GM18909 (cell line): ENCODE measurements around the gene VIL1.

ENCODE experiments used
- ATAC-seq: cut with Tn5 transposase; IDR thresholded peaks from one replicate; pipeline ENCODE4 v1.9.1; 2021; ENCODE audit warnings: mild to moderate bottlenecking; ENCODE audit not compliant: unreplicated experiment, poor library complexity

The VIL1 gene

DNA sequence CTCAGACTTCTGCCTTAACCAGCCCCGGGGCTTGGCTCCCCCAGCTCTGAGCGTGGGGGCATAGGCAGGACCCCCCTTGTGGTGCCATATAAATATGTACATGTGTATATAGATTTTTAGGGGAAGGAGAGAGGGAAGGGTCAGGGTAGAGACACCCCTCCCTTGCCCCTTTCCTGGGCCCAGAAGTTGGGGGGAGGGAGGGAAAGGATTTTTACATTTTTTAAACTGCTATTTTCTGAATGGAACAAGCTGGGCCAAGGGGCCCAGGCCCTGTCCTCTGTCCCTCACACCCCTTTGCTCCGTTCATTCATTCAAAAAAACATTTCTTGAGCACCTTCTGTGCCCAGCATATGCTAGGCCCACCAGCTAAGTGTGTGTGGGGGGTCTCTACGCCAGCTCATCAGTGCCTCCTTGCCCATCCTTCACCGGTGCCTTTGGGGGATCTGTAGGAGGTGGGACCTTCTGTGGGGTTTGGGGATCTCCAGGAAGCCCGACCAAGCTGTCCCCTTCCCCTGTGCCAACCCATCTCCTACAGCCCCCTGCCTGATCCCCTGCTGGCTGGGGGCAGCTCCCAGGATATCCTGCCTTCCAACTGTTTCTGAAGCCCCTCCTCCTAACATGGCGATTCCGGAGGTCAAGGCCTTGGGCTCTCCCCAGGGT is 13.7 kb upstream of the VIL1 start:
- ATAC-seq, result no peak

DNA sequence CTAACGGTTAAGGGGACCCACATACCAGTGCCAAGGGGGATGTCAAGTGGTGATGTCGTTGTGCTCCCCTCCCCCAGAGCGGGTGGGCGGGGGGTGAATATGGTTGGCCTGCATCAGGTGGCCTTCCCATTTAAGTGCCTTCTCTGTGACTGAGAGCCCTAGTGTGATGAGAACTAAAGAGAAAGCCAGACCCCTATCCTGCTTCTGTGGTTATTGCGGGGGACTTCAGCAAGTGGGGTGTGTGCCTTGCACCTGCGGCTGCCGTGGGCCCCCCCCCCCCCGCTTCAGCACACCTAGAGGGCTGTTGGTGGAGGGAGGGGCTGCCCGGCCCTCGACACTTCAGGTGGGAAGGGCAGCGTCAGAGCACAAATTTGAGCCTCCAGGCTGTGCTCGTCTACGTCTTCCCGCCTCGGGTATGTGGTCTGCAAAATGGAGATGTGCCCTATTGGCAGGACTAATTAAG is 13.1 kb upstream of the VIL1 start:
- ATAC-seq, result peak; percentile 29

DNA sequence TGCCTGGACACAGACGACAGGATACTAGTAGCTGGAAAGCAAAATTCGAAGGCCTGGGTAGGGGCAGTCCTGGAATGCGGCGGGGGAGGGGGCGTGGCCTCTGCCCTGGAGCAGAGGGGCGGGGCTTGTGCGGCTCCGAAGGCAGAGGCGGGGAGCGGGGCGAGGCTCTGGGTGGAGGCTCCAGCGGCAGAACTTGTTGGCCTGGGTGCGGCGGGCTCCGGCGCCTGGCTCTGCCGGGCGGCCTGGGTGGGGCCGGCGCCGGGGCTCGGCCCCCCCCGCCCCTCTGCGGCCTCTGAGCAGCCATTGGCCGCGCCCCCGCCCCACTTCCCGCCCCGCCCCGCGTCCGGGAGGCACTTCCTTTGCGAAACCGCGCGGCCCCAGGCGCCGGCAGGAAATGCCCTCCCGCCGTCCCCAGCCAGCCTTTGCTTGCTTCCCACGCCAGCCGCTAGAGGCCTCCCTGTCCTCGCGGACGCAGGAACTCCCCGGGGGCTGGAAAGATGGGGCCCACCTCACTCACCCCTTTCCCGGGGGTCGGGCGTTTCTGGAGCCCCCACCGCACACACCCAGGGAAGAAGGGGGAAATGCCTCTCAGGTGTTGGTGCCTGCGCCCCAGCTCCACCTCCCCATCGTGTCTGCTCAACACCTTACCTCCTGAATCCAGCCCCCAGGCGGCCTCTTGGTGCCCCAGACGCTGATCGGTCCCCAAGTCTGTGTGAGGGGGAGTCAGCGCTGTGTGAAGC is 12.5 kb upstream of the VIL1 start:
- ATAC-seq, result peak; percentile 85

DNA sequence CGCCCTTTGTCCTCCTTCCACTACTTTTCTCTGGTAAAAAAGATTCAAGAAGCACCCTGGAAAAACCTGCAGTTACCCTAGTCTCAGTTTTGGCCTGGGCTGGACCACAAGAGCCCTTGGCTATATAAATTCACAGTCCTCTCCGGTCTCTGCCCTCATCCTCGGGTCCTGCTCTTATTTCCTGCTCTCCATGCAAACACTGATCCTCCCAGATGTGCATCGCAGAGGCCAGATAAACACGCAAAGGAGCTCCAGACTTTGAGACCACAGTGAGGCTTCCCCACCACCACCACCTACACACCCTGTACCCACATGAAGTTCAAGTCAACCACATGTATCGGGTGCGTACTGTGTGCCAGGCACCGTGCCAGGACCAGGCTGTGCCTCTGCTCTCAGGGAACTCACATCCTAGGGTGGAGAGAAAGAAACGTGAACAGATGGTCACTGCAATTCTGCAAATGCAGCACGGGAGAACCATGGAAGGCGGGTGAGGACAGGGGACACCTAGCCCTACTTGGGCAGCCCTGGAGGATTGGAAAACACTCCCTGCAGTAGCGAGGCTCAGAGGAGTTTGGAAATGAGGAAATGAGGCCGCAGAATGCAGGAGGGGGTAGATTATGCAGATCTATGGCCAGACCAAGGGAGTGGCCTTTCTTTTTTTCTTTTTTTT is 11.8 kb upstream of the VIL1 start:
- ATAC-seq, result peak; percentile 7

DNA sequence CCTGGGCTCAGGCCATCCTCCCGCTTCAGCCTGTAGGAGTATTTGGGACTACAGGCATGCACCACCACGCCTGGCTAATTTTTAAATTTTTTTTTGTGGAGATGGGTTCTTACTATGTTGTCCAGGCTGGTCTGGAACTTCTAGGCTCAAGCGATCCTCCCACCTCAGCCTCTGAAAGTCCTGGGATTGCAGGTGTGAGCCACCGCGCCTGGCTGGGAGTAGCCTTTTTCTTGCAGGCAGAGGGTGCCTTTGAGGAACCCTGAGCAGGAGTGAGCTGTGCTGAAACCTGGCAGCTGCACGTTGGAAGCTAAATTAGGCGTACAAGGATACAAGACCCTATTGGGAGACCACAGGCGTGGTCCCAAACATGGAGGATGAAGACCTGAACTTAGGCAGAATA is 11.2 kb upstream of the VIL1 start:
- ATAC-seq, result no peak

DNA sequence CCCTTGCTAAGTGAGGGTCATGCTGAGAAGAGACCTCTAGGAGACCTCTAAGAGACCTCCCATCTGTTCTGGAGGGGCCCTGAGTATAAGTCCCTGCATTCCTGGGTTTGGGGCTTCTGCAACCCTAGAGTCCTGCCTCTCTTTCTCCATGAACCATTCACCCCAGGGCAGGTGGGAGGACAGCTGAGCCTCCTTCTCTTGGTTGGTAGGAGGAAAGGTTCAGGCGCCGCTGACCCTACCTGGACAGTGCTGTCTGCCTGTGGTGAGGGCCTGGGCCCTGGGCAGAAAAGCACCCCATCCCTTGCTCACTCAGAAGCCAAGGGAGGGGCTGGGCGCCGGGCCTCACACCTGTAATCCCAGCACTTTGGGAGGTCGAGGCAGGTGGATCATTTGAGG is 604 bp upstream of the VIL1 start:
- ATAC-seq, result no peak

DNA sequence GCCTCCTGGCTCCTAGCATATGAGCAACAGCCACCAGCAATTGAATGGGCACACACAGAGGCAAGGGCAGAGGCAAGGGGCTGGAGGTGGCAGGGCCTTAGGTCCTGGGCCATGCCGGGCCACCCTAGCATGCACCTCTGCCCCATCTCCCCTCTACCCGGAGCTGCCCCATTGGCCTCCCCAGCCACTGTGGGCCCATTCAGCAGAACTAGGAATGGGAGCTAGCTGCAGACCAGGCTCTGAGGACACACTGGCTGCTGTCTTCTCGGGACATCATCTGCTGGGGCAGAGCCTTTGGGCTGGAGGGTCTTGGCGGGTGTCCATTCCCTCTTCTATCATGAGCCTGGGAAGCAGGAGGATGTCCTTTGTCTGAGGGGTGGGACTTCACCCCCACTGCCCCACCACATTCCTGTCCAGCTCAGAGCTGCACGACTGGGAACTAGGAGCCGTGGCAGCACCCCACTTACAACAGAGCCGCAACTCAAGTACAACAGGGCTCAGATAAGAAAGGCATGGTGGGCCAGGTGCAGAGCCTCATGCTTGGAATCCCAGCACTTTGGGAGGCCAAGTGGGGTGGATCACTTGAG is 800 bp downstream of the VIL1 start:
- ATAC-seq, result no peak

DNA sequence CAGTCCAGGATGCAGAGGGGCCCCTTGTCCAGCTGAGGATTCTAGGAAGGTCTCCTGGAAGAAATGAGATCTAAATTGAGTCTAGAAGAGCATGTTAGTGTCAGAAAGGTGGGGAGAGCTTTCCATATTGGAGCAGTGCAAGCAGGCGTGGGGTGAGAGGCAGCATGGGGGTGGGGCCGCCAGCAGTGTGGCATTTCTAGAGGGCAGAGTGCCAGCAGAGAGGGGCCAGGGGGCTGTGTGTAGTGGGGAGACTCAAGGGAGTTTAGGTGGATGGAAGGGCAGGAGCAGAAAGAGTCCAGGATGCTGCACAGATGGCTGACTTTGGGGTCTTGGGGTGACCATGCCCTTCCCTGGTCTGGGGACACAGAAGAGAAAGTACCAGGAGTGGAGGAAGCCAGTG is 2.1 kb downstream of the VIL1 start:
- no peak for ATAC-seq

DNA sequence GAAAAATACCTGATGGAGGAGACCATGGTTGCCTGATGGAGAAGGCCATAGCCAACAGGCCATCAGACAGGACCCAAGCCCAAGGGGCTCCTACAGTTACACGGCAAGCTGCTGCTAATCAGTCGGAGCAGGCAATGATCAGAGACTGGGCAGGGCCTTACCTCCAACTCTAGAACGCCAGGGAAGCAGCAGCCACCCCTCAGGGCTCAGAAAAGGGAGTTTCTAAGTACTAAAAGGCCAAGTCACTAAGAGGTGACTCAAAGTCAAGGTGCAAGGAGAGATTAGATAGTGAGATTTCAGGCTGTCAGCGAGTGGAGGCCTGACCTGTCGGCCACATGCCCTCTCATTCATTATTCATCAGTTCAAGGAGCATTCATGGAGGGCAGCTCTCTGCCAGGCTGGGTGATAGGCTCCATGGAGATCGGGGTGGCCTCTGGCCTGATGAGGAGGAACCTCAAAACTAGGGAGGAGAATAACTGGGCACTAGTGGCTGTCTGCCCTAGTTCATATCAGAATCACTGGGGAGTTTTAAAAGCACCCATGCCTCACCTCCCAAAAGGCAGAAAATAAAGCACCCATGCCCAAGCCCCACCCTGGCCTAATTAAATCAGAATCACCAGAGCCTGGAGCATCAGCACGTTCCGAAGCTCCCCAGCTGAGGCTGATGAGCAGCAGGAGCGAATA is 3.6 kb downstream of the VIL1 start:
- no peak for ATAC-seq

DNA sequence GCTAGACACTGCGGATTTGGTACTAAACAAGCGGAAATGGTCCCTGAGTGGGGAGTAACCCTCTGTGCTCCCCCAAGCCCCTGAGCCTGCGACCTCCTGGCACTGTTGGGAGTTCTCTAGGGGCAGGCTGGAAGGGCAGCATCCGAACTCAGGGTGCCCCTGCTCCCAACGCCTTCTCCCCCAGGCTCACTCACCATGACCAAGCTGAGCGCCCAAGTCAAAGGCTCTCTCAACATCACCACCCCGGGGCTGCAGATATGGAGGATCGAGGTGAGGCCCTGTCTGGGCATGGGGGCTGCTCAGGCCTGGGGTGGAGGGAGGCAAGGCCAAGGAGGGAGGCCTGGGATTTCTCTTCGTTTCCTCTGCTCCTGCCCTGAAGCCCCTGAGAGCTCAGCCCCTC is 4.7 kb downstream of the VIL1 start:
- ATAC-seq, result no peak

DNA sequence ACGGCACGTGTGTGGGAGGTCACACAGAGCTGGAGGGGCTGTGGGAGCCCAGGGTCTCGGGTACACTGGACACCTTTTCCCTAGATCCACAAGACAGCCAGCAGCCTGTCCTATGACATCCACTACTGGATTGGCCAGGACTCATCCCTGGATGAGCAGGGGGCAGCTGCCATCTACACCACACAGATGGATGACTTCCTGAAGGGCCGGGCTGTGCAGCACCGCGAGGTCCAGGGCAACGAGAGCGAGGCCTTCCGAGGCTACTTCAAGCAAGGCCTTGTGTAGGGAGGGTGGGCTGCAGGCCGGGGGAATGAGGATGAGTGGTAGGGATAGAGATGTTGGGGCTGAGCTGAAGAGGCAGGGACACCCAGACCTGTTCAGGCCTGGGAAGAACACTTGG is 6.6 kb downstream of the VIL1 start:
- no peak for ATAC-seq

DNA sequence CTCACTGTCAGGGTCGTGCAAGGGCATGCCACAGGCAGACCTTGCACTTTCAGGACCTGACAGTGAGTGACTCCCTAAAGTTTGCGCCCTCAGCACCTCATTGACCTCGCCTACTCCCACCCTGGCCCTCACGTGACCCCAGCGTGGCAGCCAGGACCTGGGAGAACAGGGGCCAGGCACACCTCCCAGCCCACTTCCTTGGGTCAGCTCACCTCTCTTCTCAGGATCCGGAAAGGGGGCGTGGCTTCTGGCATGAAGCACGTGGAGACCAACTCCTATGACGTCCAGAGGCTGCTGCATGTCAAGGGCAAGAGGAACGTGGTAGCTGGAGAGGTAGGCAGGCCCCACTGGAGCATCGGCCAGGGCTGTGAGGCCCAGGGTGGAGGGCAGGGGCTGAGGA is 8.8 kb downstream of the VIL1 start:
- ATAC-seq, result no peak

DNA sequence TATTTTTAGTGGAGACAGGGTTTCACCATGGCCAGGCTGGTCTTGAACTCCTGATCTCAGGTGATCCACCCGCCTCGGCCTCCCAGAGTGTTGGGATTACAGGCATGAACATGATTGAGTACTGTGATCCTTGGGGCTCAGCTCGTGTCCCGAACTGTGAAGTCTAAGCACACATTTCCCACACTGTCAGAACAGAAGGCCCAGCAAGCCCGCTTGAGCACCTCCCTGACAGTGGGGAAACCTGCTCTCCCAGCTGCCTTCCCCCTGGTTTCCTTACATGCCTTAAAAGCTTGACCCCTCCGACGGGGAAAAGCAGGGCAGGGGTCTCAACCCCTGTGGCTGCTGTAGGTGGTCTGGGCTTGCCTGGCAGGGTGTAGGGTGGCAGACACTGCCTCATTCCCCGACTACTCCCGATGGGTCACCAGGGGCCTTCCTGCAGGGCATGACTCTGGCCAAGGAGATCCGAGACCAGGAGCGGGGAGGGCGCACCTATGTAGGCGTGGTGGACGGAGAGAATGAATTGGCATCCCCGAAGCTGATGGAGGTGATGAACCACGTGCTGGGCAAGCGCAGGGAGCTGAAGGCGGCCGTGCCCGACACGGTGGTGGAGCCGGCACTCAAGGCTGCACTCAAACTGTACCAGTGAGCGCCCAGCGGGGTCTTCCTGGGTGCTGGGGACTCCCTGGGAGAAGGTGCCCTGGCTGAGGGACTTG is 10.1 kb downstream of the VIL1 start:
- ATAC-seq, result no peak

DNA sequence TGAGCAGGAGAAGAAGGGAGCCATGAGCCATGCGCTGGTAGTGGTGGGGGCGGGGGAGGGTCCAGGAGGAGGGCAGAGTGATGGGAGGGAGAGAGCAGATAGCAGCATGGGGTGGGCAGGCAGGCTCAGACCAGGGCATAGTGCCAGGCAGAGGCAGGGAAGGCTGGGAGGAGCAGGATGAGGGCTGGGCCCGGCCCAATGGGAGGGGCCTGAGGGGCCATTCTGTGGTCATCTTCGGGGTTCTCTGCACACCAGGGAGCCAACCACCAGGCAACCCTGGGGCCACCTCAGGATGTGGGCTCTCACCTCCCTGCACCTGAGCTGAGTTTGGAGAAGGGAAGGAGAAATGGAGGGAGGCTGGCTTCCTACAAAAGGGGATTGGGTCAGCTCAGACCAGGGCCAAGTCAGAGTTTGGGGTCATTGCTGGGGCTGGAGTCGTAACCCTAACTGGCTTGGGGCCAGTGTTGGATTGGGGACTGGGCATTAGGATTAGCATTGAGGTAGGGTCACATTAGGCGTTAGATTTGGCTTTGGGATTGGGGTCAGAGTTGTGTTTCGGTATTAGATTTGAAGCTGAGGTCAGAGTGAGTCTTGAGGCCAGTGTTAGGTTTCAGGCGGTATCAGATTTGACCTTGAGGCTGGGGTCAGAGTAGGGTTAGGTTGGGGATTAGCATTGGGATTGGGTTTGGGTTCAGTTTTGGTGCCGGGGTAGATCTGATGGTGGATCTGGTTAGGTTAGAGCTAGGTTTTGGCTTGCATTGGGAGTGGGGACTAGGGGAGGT is 11.2 kb downstream of the VIL1 start:
- no peak for ATAC-seq

DNA sequence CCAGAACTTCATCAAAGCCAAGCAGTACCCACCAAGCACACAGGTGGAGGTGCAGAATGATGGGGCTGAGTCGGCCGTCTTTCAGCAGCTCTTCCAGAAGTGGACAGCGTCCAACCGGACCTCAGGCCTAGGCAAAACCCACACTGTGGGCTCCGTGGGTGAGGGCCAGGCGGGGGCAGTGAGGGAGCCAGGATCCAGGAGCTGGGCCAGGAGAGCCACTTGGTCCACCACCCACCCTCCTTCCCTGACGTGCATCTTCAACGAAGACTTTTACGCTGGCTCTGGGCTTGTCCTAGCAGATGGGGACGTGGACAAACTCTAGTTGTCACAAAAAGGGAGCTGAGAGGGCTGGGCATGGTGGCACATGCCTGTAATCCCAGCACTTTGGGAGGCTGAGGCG is 11.8 kb downstream of the VIL1 start:
- no peak for ATAC-seq

DNA sequence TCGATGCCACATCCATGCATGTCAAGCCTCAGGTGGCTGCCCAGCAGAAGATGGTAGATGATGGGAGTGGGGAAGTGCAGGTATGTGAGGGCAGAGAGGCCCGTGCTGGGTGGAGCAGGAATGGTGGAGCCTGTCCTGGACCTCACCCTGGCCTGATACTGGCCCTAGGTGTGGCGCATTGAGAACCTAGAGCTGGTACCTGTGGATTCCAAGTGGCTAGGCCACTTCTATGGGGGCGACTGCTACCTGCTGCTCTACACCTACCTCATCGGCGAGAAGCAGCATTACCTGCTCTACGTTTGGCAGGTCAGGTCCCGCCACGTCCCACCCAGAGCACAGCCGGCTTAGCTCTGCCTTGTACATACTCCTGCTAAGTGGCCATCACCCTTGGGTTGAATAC is 13.0 kb downstream of the VIL1 start:
- no peak for ATAC-seq

DNA sequence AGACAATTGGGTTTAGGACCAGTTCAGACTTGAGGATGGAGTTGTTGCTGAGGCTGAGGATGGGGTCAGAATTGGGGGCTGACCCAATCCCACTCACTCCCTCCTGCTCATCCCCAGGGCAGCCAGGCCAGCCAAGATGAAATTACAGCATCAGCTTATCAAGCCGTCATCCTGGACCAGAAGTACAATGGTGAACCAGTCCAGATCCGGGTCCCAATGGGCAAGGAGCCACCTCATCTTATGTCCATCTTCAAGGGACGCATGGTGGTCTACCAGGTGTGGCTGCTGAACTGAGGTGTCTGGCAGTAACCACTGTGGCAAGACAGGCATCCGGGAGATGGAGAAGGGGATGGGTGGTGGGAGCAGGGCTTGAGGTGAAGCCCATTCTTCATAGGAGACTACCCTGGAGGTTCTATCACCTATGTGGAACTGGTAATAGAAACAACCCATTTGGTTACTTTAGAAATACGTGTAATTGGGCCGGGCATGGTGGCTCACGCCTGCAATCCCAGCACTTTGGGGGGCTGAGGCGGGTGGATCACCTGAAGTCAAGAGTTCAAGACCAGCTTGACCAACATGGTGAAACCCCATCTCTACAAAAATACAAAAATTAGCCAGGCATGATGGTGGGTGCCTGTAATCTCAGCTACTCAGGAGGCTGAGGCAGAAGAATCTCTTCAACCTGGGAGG is 13.9 kb downstream of the VIL1 start:
- ATAC-seq, result no peak

DNA sequence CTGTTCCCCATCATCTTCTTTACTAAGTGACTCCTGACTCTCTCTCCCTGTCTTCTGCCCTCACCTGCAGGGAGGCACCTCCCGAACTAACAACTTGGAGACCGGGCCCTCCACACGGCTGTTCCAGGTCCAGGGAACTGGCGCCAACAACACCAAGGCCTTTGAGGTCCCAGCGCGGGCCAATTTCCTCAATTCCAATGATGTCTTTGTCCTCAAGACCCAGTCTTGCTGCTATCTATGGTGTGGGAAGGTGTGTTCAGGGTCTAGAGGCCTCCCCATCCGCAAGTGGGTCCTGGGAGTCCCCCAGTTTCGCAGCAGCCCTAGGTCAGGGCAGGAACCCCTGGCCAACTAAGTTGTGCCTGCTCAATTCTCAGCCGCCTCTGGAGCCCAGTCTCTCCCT is 15.5 kb downstream of the VIL1 start:
- ATAC-seq, result no peak
